LNCAP (cell line): ENCODE data around the gene SPEN.

Experiments
- CTCF ChIP-seq: fragments of 450-650 bp; IDR thresholded peaks from 2 replicates; pipeline ENCODE4 v1.5.1; 2017; ENCODE audit warnings: mild to moderate bottlenecking

The SPEN gene

GRCh38 chr1:15956150-15956549 is 108.6 kb downstream of the SPEN start:
- TF ChIP-seq CTCF: no peak

- TF ChIP-seq CTCF: no peak
These were observed 110.0 kb downstream of the SPEN start for GRCh38 chr1:15957221-15958095.

- no peak for TF ChIP-seq CTCF
These were observed 110.6 kb downstream of the SPEN start for GRCh38 chr1:15958111-15958510.

- TF ChIP-seq CTCF: no peak
These were observed 111.3 kb downstream of the SPEN start for GRCh38 chr1:15958793-15959192.

- TF ChIP-seq CTCF: no peak
These were observed 111.9 kb downstream of the SPEN start for GRCh38 chr1:15959424-15959823.

- TF ChIP-seq CTCF: no peak
These were observed 112.4 kb downstream of the SPEN start for GRCh38 chr1:15959827-15960446.

GRCh38 chr1:15960808-15961207 is 113.3 kb downstream of the SPEN start:
- TF ChIP-seq CTCF: no peak
